HG02840 (cell line): ENCODE results near the gene C20orf141.
"Not testable (repeated sequence)": the region's sequence is repeated elsewhere in the genome, so short reads cannot be mapped to it uniquely, and the experiment has no call there.

Source experiments
- ATAC-seq: cut with Tn5 transposase; IDR thresholded peaks from one replicate; pipeline ENCODE4 v1.9.1; 2021; ENCODE audit warnings: mild to moderate bottlenecking, moderate library complexity, moderate number of reproducible peaks; ENCODE audit not compliant: unreplicated experiment, low FRiP score

Gene C20orf141

GRCh38 chr20:2817891-2818595 is 3.3 kb downstream of the C20orf141 start:
- ATAC-seq: no peak

GRCh38 chr20:2820084-2820895 is 5.5 kb downstream of the C20orf141 start:
- ATAC-seq: no peak

- no peak for ATAC-seq
These were observed 6.4 kb downstream of the C20orf141 start for GRCh38 chr20:2820896-2821869.

GRCh38 chr20:2822073-2822472 is 7.3 kb downstream of the C20orf141 start:
- ATAC-seq: no peak

GRCh38 chr20:2825761-2826160 is 11.0 kb downstream of the C20orf141 start:
- ATAC-seq: no peak

GRCh38 chr20:2826655-2827054 is 11.9 kb downstream of the C20orf141 start:
- ATAC-seq: no peak

- ATAC-seq: no peak
These were observed 14.6 kb downstream of the C20orf141 start for GRCh38 chr20:2829376-2829775.

GRCh38 chr20:2831206-2831605 is 16.4 kb downstream of the C20orf141 start:
- not testable (repeated sequence) for ATAC-seq

GRCh38 chr20:2833761-2834160 is 19.0 kb downstream of the C20orf141 start:
- no peak for ATAC-seq

- no peak for ATAC-seq
These were observed 19.8 kb downstream of the C20orf141 start for GRCh38 chr20:2834401-2835110.

- no peak for ATAC-seq
These were observed 20.6 kb downstream of the C20orf141 start for GRCh38 chr20:2835331-2835796.

- no peak for ATAC-seq
These were observed 21.2 kb downstream of the C20orf141 start for GRCh38 chr20:2836035-2836434.

- ATAC-seq: no peak
These were observed 22.6 kb downstream of the C20orf141 start for GRCh38 chr20:2837221-2837960.

GRCh38 chr20:2838170-2838797 is 23.5 kb downstream of the C20orf141 start:
- ATAC-seq: no peak

GRCh38 chr20:2838847-2839671 is 24.3 kb downstream of the C20orf141 start:
- no peak for ATAC-seq

- ATAC-seq: no peak
These were observed 24.9 kb downstream of the C20orf141 start for GRCh38 chr20:2839732-2840137.

GRCh38 chr20:2840138-2840966 is 25.6 kb downstream of the C20orf141 start, which contains the start of the genes PCED1A and VPS16:
PCED1A (minus strand) TSS chr20:2840655; CDS start chr20:2839912, 743 bp downstream.
VPS16 (plus strand) TSS chr20:2840745; CDS start chr20:2840775, 30 bp downstream.
- ATAC-seq: peak; percentile 90
